Endothelial cell of umbilical vein (primary cell): ENCODE measurements around the gene CPOX.

Experiments
- POLR2A ChIP-seq: IDR thresholded peaks from 2 replicates; pipeline ENCODE4 v1.6.1; 2012; ENCODE audit warnings: low read depth, mild to moderate bottlenecking, control low read depth, low read length
- TF ChIP-seq, protein P1 (sequence below), 2 donors: IDR thresholded peaks; 1 replicate in 1 of 2; 2 replicates in 1 of 2; pipeline ENCODE4 v1.5.1; 2011; ENCODE audit warnings: low read length in 2 of 2, mild to moderate bottlenecking in 2 of 2, moderate library complexity in 2 of 2, control low read depth in 1 of 2, inconsistent platforms in 1 of 2, low read depth in 1 of 2; ENCODE audit not compliant: insufficient read depth in 1 of 2; ENCODE audit errors: extremely low read depth in 1 of 2
- TF ChIP-seq, protein P2 (sequence below): IDR thresholded peaks from 2 replicates; pipeline ENCODE4 v1.6.1; 2011; ENCODE audit not compliant: insufficient read depth, insufficient read length

DNA sequence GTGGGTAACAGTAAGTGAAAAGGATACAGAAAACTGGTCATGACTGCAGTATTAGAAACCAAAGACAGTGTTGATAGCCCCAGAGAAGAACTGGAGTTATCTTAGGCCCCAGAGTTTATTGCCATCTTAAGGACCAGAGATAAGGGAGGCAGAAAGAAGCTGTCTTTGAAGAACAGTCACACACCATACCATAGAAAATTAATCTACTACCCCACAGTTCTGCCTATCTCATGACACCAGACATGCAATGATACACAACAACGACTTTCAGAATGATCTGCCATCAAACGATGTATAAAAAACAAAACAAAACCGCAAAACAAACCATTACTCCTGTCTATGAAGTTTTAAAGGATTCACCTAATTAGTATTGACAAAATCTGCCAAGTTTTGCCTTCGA is 9.6 kb downstream of the CPOX start:
- TF ChIP-seq, protein P1, sequence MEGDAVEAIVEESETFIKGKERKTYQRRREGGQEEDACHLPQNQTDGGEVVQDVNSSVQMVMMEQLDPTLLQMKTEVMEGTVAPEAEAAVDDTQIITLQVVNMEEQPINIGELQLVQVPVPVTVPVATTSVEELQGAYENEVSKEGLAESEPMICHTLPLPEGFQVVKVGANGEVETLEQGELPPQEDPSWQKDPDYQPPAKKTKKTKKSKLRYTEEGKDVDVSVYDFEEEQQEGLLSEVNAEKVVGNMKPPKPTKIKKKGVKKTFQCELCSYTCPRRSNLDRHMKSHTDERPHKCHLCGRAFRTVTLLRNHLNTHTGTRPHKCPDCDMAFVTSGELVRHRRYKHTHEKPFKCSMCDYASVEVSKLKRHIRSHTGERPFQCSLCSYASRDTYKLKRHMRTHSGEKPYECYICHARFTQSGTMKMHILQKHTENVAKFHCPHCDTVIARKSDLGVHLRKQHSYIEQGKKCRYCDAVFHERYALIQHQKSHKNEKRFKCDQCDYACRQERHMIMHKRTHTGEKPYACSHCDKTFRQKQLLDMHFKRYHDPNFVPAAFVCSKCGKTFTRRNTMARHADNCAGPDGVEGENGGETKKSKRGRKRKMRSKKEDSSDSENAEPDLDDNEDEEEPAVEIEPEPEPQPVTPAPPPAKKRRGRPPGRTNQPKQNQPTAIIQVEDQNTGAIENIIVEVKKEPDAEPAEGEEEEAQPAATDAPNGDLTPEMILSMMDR (IDR thresholded peaks at IDR 0.05; ENCODE audit: extremely low read depth in 1 of 2, insufficient read depth in 1 of 2, low read depth in 1 of 2, low read length in 2 of 2), result no peak
- TF ChIP-seq, protein P2, sequence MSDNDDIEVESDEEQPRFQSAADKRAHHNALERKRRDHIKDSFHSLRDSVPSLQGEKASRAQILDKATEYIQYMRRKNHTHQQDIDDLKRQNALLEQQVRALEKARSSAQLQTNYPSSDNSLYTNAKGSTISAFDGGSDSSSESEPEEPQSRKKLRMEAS, result no peak
- no peak for TF ChIP-seq POLR2A
